HG02852 (cell line): ENCODE data around the gene ZGRF1.
"Not testable (repeated sequence)": the region's sequence is repeated elsewhere in the genome, so short reads cannot be mapped to it uniquely, and the experiment has no call there.

Source experiments
- ATAC-seq: cut with Tn5 transposase; IDR thresholded peaks from one replicate; pipeline ENCODE4 v1.9.1; 2021; ENCODE audit warnings: mild to moderate bottlenecking, moderate library complexity; ENCODE audit not compliant: unreplicated experiment

ZGRF1 gene, protein sequence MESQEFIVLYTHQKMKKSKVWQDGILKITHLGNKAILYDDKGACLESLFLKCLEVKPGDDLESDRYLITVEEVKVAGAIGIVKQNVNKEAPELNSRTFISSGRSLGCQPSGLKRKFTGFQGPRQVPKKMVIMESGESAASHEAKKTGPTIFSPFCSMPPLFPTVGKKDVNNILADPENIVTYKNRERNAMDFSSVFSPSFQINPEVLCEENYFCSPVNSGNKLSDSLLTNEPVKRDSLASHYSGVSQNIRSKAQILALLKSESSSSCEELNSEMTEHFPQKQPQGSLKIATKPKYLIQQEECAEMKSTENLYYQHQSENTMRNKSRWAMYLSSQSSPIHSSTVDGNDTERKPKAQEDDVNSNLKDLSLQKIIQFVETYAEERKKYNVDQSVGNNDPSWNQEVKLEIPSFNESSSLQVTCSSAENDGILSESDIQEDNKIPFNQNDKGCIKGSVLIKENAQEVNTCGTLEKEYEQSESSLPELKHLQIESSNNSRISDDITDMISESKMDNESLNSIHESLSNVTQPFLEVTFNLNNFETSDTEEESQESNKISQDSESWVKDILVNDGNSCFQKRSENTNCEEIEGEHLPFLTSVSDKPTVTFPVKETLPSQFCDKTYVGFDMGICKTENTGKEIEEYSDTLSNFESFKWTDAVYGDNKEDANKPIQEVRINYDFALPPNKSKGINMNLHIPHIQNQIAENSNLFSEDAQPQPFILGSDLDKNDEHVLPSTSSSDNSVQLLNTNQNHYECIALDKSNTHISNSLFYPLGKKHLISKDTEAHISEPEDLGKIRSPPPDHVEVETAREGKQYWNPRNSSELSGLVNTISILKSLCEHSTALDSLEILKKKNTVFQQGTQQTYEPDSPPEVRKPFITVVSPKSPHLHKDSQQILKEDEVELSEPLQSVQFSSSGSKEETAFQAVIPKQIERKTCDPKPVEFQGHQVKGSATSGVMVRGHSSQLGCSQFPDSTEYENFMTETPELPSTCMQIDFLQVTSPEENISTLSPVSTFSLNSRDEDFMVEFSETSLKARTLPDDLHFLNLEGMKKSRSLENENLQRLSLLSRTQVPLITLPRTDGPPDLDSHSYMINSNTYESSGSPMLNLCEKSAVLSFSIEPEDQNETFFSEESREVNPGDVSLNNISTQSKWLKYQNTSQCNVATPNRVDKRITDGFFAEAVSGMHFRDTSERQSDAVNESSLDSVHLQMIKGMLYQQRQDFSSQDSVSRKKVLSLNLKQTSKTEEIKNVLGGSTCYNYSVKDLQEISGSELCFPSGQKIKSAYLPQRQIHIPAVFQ (N-terminal part only)

DNA sequence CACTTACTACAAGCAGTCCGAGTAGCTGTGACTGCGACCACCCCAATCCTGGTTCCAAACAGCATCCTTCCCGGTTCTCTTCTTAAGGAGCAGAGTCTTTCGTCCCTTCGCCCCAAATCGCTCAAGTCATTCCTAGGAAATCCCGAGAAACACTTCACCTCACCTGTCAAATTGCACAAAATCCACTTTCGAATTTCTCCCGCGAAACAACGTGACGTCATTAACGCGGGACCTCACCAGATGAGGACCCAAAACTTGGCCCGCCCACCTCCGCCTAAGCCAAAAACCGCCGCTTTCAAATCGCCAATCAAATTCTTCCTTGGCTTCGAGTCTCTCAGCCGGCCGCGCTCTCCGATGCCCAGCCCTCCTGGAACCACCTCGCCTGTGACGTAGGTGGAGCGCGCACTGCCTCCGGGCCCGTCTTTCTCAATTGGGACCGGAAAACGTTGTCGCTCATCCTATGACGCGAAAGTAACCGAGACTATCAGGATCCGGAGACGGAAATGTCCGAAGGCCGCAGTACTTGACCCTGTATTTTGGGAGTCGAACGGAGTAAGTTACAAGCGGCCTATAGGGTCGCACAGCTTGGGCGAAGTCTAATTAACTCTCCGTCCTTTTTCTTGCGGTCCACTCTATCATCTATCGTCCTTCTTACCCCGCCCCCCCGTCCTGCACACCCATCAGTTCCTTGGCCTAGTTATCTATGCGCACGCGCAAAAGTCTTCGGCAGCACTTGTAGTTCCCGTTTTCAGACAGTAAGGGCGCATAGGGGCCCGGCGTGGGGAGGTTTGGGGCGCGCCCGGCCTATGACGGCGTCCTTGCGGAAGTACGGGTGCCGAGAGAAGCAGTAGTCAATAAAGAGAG lies at the start of gene ZGRF1, which contains the start of gene LARP7:
Gene ZGRF1 (minus strand): TSS at position 222 of the 864 bp plus-strand sequence. CDS start 3,733 bp downstream, outside the sequence.
Gene LARP7 (plus strand): TSS at position 456 of the 864 bp plus-strand sequence. CDS start 7,527 bp downstream, outside the sequence.
- peak; percentile 90 for ATAC-seq

GRCh38 chr4:112680996-112681395 lies 44.3 kb upstream of the ZGRF1 start:
- ATAC-seq: no peak

DNA sequence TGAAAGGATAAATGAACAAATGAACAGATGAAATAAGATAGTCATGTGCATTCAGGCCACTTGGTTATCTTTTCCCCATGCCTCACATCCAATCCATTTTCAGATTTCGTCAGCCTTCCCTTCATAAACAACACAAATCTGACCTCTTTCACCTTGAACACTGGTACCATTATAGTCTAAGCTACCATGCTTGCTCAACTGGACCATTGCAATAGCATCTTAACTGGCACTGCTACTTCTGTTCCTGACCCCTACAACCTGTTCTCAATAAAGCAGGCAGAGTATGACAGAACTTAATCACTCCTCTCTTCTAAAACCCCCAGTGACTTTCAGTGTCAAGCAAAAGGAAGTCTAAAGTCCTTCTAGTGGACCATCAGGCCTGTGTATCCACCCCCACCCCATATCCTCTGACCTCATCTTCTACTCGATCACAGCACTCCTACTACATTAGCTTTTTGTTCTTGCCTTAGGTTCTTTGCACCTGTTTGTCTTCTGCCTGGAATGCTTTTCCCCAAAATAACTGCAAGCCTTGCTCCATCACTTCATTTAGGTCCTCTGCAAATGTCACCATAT lies 40.9 kb upstream of the ZGRF1 start:
- no peak for ATAC-seq

GRCh38 chr4:112674376-112674775 lies 37.7 kb upstream of the ZGRF1 start:
- ATAC-seq: no peak

GRCh38 chr4:112673686-112674085 lies 37.0 kb upstream of the ZGRF1 start:
- no peak for ATAC-seq

DNA sequence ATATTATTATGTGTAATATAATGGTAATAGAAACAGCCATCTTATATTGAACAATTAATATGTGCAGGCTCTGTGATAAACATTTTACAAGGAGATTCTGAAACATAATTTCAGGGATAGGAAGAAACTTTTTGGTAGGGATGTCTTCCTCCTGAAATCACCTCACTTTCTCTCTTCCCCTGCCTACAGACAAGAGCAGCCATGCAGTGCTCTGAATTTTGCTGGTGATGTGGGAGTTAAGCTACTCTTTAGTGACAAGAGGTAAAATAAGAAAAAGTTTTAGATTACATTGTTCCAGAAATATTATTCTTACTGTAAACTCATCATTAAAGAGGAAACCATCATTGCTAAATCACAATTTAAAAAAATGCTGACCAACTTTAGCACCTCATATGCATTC lies 36.4 kb upstream of the ZGRF1 start:
- ATAC-seq: no peak

GRCh38 chr4:112668131-112668530 lies 31.4 kb upstream of the ZGRF1 start:
- ATAC-seq: no peak

- no peak for ATAC-seq
These were observed 27.9 kb upstream of the ZGRF1 start for GRCh38 chr4:112664611-112665010.

DNA sequence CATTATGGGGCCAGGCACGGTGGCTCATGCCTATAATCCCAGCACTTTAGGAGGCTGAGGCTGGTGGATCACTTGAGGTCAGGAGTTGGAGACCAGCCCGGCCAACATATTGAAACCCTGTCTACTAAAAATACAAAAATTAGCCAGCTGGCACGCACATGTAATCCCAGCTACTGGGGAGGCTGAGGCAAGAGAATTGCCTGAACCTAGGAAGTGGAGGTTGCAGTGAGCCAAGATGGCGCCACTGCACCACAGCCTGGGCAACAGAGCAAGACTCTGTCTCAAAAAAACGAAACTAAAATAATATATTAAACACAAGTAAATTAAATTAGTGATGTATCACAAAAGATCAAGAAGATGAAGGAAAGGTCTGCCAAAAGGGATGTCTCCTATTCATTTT lies 19.4 kb upstream of the ZGRF1 start:
- not testable (repeated sequence) for ATAC-seq

GRCh38 chr4:112655270-112655669 lies 18.6 kb upstream of the ZGRF1 start:
- no peak for ATAC-seq

GRCh38 chr4:112652216-112652615 lies 15.5 kb upstream of the ZGRF1 start:
- no peak for ATAC-seq

DNA sequence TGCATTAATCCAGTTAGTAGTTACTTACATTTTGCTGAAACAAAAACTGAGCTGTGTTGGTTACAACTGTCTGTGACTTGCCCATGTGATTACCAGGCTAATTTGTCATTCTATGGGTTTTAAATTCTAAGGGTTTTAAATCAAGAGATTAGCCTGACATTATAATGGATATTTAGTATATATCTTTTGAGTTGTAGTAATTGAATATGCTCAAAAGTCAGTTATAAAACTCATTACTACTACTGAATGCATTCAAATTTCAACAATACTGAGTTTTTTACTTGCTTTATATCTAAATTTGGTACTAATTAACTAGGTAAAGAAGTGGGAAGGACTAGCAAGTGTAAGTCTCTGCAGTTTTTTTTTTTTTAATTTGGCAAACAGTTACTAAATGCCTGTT lies 14.9 kb upstream of the ZGRF1 start:
- ATAC-seq: no peak

GRCh38 chr4:112650332-112650731 lies 13.6 kb upstream of the ZGRF1 start:
- no peak for ATAC-seq

GRCh38 chr4:112649055-112649408 lies 12.3 kb upstream of the ZGRF1 start:
- no peak for ATAC-seq

GRCh38 chr4:112648263-112649054 lies 11.8 kb upstream of the ZGRF1 start:
- no peak for ATAC-seq

GRCh38 chr4:112647785-112648184 lies 11.1 kb upstream of the ZGRF1 start:
- ATAC-seq: no peak

GRCh38 chr4:112646632-112647537 lies 10.2 kb upstream of the ZGRF1 start:
- no peak for ATAC-seq
